Measurements from ENCODE around the gene CCL26. TPM values are rescaled to one million over a fixed set of nuclear protein-coding genes. Genes with fewer than 3 reads are reported as not detected.

CCL26 gene
- polyA plus RNA-seq, 1 donor: 1.00 TPM

Other genes with a start within 250 kb of the CCL26 start
- gene HIP1, start 33.3 kb downstream of the CCL26 start, polyA plus RNA-seq (ENCODE audit: insufficient read length): 21.9 TPM
- gene CCL24, start 41.6 kb upstream of the CCL26 start, polyA plus RNA-seq (ENCODE audit: insufficient read length): 0.24 TPM
- 25.1 TPM for gene RHBDD2, start 106.8 kb upstream of the CCL26 start, polyA plus RNA-seq (ENCODE audit: insufficient read length)
- 30.7 TPM for gene POR, start 142.9 kb upstream of the CCL26 start, polyA plus RNA-seq (ENCODE audit: insufficient read length)
- 53.3 TPM for gene TMEM120A, start 222.4 kb upstream of the CCL26 start, polyA plus RNA-seq (ENCODE audit: insufficient read length)